HG02571 (cell line): Measurements from ENCODE around the gene MTURN.
A peak's percentile ranks its signal among the peaks of the same experiment; 100 is the strongest.

Source experiments
- ATAC-seq: cut with Tn5 transposase; IDR thresholded peaks from one replicate; pipeline ENCODE4 v1.9.1; 2021; ENCODE audit warnings: mild to moderate bottlenecking, moderate library complexity; ENCODE audit not compliant: unreplicated experiment

The MTURN gene

DNA sequence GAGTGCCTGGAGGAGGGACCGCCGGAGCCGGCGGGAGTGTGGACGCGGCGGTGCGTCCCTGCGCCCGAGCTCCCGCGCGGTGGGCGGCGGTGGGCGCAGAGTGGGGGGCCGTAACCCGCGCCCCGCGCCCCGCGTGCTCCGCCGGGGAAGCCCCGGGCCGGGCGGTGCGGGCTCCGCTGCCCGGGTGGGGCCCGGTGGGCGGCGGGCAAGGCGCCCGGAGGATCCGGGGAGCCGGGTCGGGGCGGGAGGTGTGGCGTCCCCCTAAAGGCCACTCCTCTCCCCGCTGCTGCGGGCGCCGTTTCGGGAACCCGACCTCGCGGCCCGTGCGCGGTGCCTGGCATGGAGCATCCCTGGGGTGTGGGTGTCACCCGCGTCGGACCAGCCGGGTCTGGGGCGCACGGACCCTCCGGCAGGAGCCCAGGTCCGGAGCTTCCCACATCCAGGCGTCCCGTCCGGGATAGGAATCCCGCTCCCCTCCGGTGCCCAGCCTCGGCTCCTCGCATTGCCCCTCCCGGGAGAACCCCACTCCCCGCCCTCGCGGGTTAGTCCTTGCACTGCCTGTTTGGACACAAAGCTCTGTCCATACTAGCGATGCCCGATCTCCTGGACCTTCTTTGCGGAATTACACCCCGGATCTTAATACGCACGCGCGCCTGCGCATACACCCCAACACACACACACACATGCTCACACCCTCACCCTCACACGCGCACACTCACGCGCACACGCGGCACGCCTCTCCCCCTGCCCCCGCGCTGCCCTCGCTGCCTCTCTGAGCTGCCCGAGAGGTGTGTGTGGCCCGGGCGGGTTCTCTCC lies 723 bp downstream of the MTURN start:
- ATAC-seq: peak; percentile 17

DNA sequence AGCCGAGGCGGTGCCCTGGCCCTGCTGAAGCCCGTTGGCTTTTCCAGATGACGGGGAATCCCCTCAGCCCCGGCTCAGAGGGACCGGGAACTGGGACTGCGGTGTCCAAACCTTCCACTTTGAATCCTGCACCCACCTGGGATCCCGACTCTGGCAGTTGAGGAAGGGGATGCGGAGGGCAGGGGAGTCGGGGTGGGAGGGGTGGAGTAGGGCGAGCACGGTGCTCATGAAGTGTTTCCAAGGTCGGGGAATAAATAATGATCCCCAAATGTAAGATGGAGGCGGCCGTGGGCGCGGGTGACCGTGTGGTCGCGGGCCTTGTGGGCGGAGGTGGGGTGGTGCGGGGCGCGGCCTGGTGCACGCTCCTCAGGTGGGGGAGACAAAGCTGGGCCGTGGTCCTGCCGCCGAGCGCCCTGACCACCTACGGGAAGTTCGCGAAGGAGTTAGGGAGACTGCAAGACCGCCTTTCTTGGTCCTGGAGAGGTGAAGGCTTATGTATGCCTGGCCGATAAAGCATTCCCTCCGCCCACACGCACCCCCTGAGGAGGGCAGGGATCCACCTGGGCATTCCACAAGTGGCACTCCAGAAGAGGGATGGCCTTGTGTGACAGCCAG lies 1.4 kb downstream of the MTURN start:
- ATAC-seq: no peak

DNA sequence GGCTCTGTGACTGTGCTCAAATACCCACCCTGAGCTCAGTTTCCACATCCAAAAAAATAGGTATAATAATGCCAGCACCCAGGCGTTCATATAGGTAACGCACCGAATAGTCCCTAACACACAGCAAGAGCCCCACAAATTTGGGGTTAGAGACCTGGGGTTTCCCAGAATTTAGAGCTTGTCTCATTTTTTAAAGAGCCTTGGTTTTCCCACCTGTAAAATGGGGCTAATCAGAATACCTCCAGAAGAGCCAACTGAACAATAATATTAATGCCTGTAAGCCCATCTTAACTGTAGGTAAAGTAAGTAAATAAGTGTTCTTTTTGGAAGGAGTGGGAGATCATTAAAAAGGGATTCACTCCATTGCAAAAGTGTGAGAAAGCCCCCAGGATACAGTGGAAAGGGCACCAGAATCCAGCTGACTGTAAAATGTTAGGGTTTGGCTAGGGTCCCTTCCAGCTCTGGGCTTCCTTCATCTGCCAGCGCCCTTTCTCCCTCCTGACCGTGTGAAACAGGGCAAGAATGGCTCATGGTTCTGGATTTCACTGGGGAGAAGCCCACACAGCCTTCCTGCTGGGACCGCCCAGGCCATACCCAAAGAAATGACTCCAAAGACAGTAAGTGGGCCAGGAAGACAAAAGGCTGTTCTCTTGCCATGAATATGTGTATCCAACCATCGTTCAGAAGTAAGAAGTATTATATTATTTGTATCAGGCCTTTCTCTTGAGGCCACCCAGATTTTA lies 2.1 kb downstream of the MTURN start:
- ATAC-seq: no peak

DNA sequence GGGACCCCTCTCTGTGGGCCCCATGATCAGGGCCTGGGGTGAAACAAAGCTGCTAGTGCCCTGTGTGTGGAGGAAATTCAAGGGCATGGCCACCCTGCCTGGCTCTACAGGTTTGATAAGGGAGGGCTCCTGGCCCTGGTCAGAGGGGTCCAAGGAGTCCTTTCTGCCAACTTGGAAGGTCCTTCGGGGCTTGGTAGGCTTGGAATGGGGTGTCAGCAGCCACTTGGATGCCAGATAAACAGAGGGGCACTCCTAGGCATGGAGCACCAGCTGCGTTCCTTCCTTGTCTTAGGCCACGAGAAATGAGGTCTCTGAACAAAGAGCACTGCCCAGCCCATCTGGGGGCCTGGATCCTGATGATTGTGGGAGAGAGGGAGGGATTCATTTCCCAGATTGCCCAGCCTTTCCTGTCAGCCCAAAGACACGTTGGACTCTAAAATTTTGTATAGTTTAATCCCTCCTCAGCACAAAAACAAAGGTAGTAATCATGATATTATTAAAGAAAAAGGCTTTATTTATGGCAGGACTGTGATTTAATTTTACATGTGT lies 5.1 kb downstream of the MTURN start:
- ATAC-seq: no peak

DNA sequence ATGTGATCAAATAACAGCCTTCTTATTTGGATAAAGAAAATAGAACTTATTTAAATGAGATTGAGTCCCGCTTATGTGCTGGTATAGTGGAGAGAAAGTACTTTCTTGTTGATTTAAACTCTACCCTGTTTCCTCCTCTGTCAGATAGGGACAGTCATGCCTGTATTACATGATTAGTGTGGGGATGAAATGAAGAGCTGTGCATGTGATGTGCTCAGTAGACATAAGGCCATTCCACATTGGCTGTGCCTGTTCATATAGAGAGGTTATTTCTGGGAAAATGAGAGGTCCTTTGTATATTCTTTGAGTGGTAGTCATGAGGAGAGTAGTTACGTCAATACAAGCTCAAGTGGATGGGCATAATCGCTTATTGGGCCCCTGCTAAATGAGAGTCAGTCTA lies 5.7 kb downstream of the MTURN start:
- no peak for ATAC-seq

DNA sequence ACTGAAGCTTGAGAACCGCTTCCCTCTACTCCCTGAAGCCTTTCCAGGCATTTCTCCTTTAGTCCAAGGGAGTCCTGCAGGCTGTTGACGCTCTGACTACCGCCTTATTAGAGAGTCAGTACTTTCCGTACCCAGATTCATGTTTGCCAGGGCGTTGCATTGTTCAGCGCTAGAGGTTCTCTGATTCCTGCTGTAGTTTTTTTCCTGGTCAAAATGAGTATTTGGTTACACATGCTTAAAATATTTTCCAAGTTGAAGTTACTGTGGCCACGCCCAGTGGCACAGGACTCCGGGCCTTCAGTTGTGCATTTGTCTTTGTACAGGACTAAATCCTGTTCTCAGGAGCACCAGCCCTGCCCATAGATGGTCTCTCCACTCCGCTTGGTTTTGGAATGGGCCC lies 7.9 kb downstream of the MTURN start:
- no peak for ATAC-seq

DNA sequence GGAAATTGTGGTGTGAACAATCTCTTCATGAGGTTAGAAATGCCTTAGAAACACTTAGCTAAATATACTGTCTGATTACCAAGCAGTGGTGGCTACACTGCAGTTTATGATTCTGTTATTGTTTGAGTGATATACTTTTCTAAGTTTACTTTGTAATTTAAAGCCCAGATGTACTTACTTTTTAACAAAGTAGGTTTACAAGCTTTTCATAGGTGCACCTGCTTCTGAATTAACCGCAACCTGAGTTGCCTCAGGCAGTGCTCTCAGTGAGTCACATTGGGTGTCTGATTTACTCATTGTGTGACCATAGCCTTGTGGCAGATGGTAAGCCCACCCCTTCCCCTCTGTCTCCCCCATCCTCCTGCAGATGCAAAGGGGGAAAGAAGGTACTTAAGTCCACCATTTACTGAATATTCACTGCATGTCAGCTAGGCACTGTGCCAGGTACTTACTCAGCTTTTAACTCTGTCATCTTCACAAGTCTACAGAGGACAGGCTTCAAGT lies 9.0 kb downstream of the MTURN start:
- no peak for ATAC-seq

DNA sequence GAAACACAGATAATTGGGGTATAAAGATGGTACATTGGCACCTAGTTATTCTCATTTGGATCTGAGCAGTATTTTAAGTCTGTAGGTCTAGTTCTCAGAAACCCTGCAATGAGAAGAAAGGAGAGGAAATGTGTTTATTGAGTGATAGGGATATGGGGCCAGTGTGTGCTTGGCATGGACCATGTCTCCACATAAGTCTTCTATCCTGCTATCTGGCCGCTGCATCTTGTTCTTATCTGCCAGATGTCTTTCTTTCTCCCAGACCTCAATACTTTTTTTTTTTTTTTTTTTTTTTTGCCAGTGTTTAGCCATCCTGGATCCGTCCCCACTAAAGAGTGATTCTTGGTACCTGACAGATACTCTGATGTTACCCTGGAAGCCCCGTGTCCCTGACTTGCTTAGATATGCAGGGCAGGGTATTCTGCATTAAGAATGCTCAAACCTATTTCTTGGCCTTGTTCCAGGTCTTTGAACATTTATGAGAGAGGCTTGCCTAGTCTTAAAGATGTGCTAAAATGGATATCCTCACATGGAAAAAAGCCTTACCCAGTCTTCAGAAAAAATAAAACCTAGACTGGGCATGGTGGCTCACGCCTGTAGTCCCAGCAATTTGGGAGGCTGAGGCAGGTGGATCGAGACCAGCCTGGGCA lies 10.0 kb downstream of the MTURN start:
- no peak for ATAC-seq

DNA sequence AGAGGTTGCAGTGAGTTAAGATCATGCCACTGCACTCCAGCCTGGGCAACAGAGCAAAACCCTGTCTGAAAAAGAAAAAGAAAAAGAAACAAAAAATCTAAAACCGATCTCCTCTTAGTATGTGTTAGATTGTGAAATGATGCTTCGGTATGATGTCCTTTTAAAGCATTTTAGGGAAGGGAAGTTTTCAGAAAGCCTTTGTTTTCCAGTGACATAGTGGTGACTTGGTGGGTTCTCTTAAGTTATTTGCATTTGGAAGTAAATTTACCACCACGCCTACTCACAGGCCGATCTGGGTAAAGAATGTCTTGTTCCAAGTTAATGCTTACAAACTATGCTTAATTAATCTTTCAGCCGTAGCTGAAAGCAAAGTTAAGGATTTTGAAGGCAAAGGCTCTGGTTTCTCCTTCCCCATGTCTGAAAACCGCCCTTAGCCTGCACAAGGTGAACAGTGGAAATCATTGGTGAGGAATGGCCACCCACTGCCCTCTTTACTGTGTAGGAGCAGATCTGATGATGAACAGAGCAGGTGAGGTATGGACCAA lies 10.7 kb downstream of the MTURN start:
- ATAC-seq: no peak

DNA sequence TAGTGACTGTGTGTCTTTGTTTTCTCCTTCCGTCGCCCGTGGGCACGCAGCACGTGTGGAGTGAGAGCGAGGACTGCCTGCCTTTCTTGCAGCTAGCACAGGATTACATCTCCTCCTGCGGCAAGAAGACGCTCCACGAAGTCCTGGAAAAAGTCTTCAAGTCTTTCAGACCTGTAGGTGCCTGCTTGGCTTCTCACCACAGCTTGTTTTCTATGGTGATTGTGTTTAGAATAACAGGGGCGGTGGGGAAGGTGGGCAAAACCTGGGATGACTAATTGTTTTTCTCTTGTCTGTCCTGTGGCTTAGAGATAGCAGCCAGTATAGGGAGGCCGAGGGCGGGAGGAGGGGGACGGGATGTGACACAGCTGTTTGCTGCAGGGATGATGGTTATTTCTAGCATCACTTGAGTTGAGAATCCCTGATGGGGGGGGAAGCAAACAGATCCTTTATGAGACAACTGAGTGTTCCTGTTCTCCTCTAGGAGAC lies 11.4 kb downstream of the MTURN start:
- no peak for ATAC-seq

DNA sequence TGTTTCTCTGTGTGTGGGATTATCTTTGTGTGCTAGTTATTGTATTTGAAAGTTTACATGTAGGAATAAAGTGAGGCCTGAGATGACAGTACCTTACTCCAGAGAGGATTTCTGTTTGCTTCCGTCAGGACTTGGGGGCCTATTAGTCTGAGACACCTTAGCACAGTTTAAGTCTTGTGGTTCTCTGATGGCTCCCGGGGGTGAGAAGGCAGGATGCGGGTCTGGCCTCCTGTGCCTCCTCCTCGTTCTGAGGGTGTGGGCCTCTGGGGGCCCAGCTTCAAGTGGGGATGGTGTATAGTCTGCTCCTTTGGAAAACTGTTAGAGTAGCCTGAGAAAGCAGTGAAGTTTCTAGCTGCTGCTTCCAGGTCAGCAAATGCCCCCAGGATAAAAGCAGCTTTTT lies 12.4 kb downstream of the MTURN start:
- no peak for ATAC-seq

DNA sequence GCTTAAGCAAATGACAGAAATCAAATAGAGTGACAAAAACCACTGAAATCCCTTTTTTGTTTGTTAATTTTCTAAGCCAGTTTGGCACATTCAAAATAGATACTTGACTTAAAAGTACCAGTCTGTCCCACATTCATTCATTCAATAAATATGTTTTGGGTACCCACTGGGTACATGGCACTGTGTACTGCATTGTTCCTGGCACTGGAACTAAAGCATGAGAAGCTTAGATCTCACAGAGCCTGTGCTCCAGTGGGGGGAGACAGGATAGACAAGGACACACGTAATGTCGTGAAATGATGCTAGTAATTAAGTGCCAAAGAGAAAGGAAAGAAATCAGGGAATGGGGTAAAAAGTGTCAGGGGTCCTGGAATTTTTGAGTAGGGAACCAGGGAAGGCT lies 13.0 kb downstream of the MTURN start:
- ATAC-seq: no peak

DNA sequence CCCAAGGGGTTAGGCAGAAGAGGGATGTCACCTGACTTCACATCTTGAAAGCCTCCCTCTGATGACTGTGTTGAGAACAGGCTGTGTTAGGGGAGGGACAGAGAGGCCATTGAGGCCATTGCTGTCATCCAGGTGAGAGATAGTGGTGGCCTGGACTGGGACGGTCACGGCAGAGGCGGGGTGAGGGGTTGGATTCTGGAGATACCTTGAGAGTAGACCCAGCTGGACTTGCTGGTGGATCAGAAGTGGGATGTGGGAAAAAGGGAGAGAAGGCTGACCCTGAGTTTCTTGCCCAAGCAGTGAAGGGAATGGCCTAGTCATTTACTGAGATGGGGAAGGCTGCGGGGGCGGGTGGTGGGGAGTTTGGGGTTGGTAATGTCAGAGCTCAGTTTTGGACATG lies 13.6 kb downstream of the MTURN start:
- no peak for ATAC-seq

DNA sequence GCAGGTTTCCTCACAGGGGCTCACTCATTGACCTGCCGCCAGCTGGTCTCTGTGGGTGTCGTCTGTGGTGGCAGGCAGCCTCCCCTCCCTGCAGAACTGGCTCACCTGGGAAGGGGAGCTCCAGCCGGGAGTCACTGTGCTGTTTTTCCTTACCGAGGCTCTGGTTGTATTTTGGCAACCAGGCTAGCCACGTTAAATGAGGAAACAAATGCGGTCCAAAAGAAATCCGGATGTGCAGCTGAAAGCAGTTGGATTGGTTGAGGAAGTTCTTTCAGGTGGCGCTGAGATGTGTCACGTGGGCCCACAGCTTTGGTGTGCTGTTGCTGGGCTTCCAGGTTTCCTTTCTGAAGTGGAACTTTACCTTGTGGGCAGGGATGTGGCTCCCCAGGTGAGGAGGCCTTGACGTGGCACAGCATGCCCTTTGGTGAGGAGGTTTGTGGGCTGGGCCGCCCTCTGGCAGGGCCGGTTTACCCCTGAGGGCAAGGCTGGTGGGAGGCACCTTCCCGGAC lies 14.2 kb downstream of the MTURN start:
- ATAC-seq: no peak

DNA sequence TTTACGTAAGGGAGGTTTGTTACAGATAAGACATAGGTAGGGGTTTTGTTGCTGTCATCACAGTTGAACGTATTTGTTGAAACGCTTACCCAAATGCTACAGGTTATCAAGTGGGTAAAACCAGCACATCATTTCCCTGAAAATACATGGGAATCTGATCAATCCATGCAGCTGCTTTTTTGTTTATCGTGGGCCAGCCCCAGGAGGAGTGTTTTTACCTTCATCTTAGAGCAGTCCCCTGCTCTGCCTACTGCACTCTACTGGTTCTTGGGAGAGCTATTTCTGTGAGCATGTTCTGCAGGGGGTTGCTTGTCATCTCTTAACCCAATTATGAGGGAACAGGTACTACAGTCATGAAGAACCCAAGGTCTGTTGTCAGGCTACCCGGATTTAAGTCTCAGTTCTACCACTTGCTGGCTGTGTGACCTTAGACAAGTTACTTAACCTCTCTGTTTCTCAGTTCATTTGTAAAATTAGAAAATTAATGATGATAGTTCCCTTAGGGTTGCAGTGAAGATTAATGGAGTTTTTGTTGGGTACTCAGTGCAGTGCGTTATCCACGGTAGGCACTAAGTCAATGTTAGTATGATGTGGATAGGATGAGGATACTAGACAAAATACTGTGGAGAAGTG lies 15.0 kb downstream of the MTURN start:
- ATAC-seq: no peak

DNA sequence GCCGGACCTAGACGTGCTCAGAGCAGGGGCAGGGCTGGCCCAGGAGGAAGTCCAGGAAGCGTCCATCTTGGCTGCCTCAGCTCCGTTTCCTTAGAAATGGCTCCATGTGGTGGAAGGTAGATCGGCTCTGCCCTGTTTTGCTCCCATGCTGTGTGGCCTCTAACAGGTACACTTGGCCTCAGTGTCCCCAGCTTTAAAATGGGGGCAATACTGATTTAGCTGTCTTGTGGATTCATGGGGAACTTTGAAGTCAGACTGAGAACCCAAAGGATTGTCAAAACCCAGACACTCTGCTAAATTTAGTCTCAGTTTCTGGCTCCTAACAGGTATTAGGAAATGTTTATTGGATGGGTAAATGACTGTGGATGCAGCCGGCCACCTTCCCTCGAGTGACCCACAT lies 15.9 kb downstream of the MTURN start:
- ATAC-seq: no peak

DNA sequence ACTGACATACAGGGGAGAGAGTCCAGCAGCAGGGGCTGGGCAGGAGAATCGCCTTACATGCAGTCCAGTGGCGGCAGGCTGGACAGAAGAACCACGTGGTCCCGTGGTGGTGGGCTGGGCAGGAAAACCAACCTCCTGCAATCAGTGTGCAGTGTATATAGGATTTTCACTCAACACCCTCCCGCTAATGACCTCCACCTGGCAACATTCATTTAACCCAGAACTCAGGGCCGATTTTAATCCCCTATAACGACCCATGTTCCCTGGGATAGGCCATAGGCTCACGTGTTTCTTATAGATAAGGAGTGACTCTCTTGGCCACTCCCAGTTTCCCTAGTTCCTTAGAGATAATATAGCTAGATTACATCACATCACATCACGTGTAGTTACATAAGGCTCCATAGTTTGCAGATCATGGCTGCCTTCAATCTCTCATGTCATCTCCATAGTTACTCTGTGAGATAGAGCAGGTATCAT lies 19.4 kb downstream of the MTURN start:
- no peak for ATAC-seq

DNA sequence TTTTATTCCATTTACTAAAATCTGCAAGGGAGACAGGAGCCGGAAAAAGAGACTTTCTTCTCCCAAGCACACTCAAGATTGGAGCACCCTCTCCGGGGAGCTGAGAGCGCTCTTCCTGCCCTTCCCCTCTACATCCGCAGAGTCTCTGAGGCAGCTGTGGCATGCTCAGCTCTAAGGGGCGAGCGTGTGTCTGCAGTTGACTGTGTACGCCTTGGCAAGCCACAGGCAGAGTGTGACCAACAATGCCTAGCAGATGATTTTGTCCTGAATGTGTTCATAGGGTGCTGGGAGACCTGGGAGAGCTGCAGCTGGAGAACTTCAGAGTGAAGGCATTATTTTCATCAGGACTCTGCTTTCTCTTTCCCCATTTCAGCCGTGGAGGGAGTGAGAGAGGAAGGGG lies 20.7 kb downstream of the MTURN start:
- no peak for ATAC-seq

DNA sequence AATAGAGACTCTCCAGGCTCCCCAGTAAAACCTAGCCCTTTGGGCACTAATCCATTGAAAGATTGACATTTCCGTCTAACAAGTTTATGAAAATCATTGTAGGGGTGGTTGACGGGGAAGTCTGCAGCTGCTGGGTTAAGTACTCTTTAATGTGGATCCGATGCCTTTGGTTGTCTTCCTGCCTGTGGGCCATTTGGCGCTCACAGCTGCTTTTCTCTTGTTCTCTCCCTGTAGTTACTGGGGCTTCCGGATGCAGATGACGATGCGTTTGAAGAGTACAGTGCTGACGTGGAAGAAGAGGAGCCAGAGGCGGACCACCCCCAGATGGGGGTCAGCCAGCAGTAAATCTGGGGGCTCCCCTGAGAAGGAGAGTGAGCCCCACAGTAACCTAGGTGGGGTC lies 22.4 kb downstream of the MTURN start:
- ATAC-seq: no peak

DNA sequence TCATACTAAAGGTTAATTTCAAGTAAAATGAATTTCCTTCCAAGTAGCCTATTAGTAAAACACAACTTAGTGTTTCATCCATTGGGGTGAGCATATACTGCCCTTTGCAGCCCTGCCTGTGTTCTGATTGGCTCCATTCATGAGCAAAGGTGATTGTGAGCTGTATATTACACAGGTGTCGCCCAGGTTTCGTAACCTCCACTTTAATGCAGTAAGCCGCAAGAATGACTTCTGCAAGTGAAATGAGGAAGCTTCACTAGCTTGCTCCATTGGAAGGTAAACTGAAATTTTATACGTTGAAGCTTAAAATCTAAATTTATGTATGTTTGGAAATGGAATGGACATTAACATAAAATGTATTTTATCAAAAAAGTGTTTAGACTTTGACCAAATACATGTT lies 24.4 kb downstream of the MTURN start:
- no peak for ATAC-seq
